NT2/D1 (cell line): Measurements from ENCODE around the gene GPR149.

Experiments
- YY1 ChIP-seq: IDR thresholded peaks from 2 replicates; pipeline ENCODE4 v1.6.1; 2011; ENCODE audit not compliant: insufficient read length, insufficient read depth
- ZNF274 ChIP-seq: IDR thresholded peaks from 2 replicates; pipeline ENCODE4 v1.6.1; 2011; ENCODE audit warnings: mild to moderate bottlenecking, low read depth, low read length

DNA sequence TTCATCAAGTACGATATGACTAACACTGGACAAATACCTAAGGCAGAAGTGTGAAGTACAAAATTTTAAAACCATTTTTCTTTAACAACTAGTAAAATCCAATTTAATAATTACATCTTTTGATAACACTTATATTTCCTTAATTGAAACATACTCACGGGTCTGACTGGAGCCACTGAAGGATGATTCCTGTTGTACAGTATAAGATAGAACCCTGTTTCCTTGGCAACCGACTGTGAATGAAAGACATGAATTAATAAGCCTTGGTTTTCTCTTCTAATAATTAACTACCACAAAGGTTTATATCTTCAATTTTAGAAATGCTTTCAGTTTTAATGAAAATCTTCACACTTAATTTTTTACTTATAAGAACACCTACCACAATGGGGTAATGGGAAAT, 125.1 kb downstream of the GPR149 start:
- TF ChIP-seq ZNF274: no peak
- TF ChIP-seq YY1: no peak
